Endothelial cell of umbilical vein (primary cell): Measurements from ENCODE around the gene GSTO2. TPM values are rescaled to one million over a fixed set of nuclear protein-coding genes. Genes with fewer than 3 reads are reported as not detected.

Source experiments
- BruUV-seq: library from RNA; stranded (reverse); fragments of 400-500 nt; replicated peaks from 2 replicates; lab custom pipeline; 2021; lab: Mats Ljungman, UMichigan
- CTCF ChIA-PET: fragments of 300-600, 350-600 bp; sonication (Branson Sonifier 250); formaldehyde crosslinking; loops from one replicate; lab custom pipeline; 2021; ENCODE audit warnings: antibody characterized with exemption, inconsistent platforms; lab: Charles Lee
- POLR2A ChIA-PET: fragments of 300-600, 350-600 bp; sonication (Branson Sonifier 250); formaldehyde crosslinking; loops from one replicate; lab custom pipeline; 2021; ENCODE audit warnings: antibody characterized with exemption, inconsistent platforms; lab: Charles Lee
- DNase-seq: peaks from one replicate; pipeline ENCODE4 v3.0.0-alpha.2; 2011; ENCODE audit warnings: low read depth, low spot score
- FAIRE-seq: peaks from 2 replicates; lab custom pipeline; 2011; peaks lifted over from hg19 to GRCh38; lab: Jason Lieb, UNC
- H2AFZ ChIP-seq: 2 replicates; pipeline ENCODE4 v1.6.0; 2012; ENCODE audit warnings: low read depth, low read length, control low read depth, inconsistent platforms
- H3K27ac ChIP-seq: 2 replicates; pipeline ENCODE4 v1.5.1; 2011; ENCODE audit warnings: low read depth, mild to moderate bottlenecking, control low read depth, low read length, moderate library complexity; ENCODE audit not compliant: insufficient read depth
- H3K27me3 ChIP-seq, 2 experiments: 2 replicates each; pipeline versions ENCODE4 v1.6.0 to v1.6.1; 2011; ENCODE audit warnings: low read length in 2 of 2, mixed read lengths in 1 of 2; ENCODE audit not compliant: control insufficient read depth in 2 of 2, insufficient read depth in 2 of 2
- H3K36me3 ChIP-seq, 2 experiments: 2 replicates in 1 of 2; 3 replicates in 1 of 2; pipeline ENCODE4 v1.5.1; 2011; ENCODE audit warnings: low read length in 2 of 2, mild to moderate bottlenecking in 1 of 2, moderate library complexity in 1 of 2; ENCODE audit not compliant: control insufficient read depth in 2 of 2, insufficient read depth in 2 of 2; ENCODE audit errors: extremely low read depth in 1 of 2
- H3K4me1 ChIP-seq: 3 replicates; pipeline ENCODE4 v1.5.1; 2011; ENCODE audit warnings: mild to moderate bottlenecking, low read length; ENCODE audit not compliant: control insufficient read depth, insufficient read depth; ENCODE audit errors: extremely low read depth
- H3K4me2 ChIP-seq: 2 replicates; pipeline ENCODE4 v1.6.1; 2011; ENCODE audit warnings: low read length, control low read depth, mixed read lengths; ENCODE audit not compliant: insufficient read depth
- H3K4me3 ChIP-seq, 3 experiments: fragments of 200-600 bp in 1 of 3; sonication (generic), shearing (Covaris generic) in 1 of 3; replicated peaks in 1 of 3; 2 replicates each; pipeline ENCODE4 v1.5.1; 2011 to 2016; ENCODE audit warnings: control low read depth in 3 of 3, low read length in 3 of 3, mild to moderate bottlenecking in 2 of 3, inconsistent platforms in 1 of 3, low read depth in 1 of 3, moderate library complexity in 1 of 3; ENCODE audit not compliant: insufficient read depth in 1 of 3
- H3K79me2 ChIP-seq: 2 replicates; pipeline ENCODE4 v1.6.0; 2012; ENCODE audit warnings: low read length, inconsistent platforms; ENCODE audit not compliant: control insufficient read depth, insufficient read depth
- H3K9ac ChIP-seq: replicated peaks from 2 replicates; pipeline ENCODE3; 2011; ENCODE audit warnings: low read length, control low read depth; ENCODE audit not compliant: insufficient read depth; ENCODE audit errors: extremely low read depth
- H3K9me1 ChIP-seq: replicated peaks from 3 replicates; pipeline ENCODE4 v1.6.0; 2011; ENCODE audit warnings: mild to moderate bottlenecking, low read length; ENCODE audit not compliant: control insufficient read depth, insufficient read depth; ENCODE audit errors: extremely low read depth
- H3K9me3 ChIP-seq: replicated peaks from 2 replicates; pipeline ENCODE4 v1.5.1; 2012; ENCODE audit warnings: low read length, inconsistent platforms; ENCODE audit not compliant: control insufficient read depth, insufficient read depth
- H4K20me1 ChIP-seq: replicated peaks from 2 replicates; pipeline ENCODE3; 2011; ENCODE audit warnings: mild to moderate bottlenecking, low read length; ENCODE audit not compliant: control insufficient read depth, insufficient read depth; ENCODE audit errors: extremely low read depth
- EZH2 ChIP-seq: IDR thresholded peaks from 2 replicates; pipeline ENCODE4 v1.6.1; 2012; ENCODE audit warnings: borderline replicate concordance, low read depth, mild to moderate bottlenecking, moderate library complexity, low read length, inconsistent platforms; ENCODE audit not compliant: severe bottlenecking
- FOS ChIP-seq: IDR thresholded peaks from 2 replicates; pipeline ENCODE4 v1.6.1; 2011; ENCODE audit warnings: mild to moderate bottlenecking, low read length, moderate library complexity, borderline replicate concordance; ENCODE audit not compliant: insufficient read depth
- GATA2 ChIP-seq: IDR thresholded peaks from 2 replicates; pipeline ENCODE4 v1.7.0; 2011; ENCODE audit warnings: low read depth, mild to moderate bottlenecking, moderate library complexity, mixed read lengths, low read length; ENCODE audit not compliant: insufficient read length, insufficient read depth
- JUN ChIP-seq: IDR thresholded peaks from 2 replicates; pipeline ENCODE4 v1.6.1; 2011; ENCODE audit warnings: borderline replicate concordance, low read depth; ENCODE audit not compliant: insufficient read length, insufficient read depth
- MYC ChIP-seq: IDR thresholded peaks from one replicate; pipeline ENCODE4 v1.6.1; 2011; ENCODE audit warnings: mild to moderate bottlenecking, low read depth, low read length
- POLR2A ChIP-seq: IDR thresholded peaks from 2 replicates; pipeline ENCODE4 v1.6.1; 2012; ENCODE audit warnings: low read depth, mild to moderate bottlenecking, control low read depth, low read length
- POLR2AphosphoS5 ChIP-seq: IDR thresholded peaks from 2 replicates; pipeline ENCODE4 v1.6.1; 2012; ENCODE audit warnings: low read depth, mild to moderate bottlenecking, control low read depth, low read length, moderate library complexity; ENCODE audit not compliant: insufficient read depth
- dilution Hi-C: fragments of 300-500 bp; cut with MboI; formaldehyde crosslinking; loops from one replicate; pipeline ENCODE4 v1.15.0; 2019; ENCODE audit warnings: low sequenced_read_pairs; ENCODE audit not compliant: extremely low pct_ligation_motif_present
- intact Hi-C: fragments of 100-400 bp; cut with micrococcal nuclease; formaldehyde crosslinking; loops from one replicate; pipeline ENCODE4 v1.10.0; 2022
- polyA plus RNA-seq, 4 experiments: library from polyadenylated mRNA; depleted of rRNA in 3 of 4; stranded (reverse) in 3 of 4; unstranded in 1 of 4; fragments of >200 nt; gene quantifications; 2 replicates each; pipeline versions ENCODE4 v1.2.1 to v1.2.3, GENCODE V29; 2011 to 2012; ENCODE audit warnings: missing spikeins in 1 of 4
- total RNA-seq: library from RNA; stranded (reverse); gene quantifications from 2 replicates; pipeline ENCODE4 v1.2.3, GENCODE V29; 2021
- TF ChIP-seq, protein P1 (sequence below): IDR thresholded peaks from 2 replicates; pipeline ENCODE4 v1.6.1; 2011; ENCODE audit not compliant: insufficient read depth, insufficient read length
- TF ChIP-seq, protein P2 (sequence below), 2 donors: IDR thresholded peaks; 1 replicate in 1 of 2; 2 replicates in 1 of 2; pipeline ENCODE4 v1.5.1; 2011; ENCODE audit warnings: low read length in 2 of 2, mild to moderate bottlenecking in 2 of 2, moderate library complexity in 2 of 2, control low read depth in 1 of 2, inconsistent platforms in 1 of 2, low read depth in 1 of 2; ENCODE audit not compliant: insufficient read depth in 1 of 2; ENCODE audit errors: extremely low read depth in 1 of 2

The GSTO2 gene
- total and polyA plus RNA-seq, 2 donors (not counting 3 experiments of a cell fraction or from before 2014, with no cell fraction given) = 0.84 to 1.4 TPM

DNA sequence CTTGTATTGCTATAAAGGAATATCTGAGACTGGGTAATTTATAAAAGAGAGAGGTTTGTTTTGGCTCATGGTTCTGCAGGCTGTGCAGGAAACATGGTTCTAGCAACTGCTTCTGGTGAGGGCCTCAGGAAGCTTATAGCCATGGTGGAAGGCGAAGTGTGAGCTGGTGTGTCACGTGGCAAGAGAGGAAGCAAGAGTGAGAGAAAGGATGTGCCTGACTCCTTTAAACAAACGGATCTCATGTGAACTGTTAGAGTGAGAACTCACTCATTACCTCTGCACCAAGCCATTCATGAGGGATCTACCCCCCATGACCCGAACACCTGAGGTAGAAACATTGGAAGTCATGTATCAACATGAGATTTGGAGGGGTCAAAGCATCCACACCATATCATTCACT lies 77.0 kb downstream of the GSTO2 start:
- H3K9me1 ChIP-seq = no peaks in the 10 kb centered on the region
- TF ChIP-seq POLR2A (no peak), GATA2 (no peak), FOS (no peak), JUN (no peak), EZH2 (no peak), MYC (no peak), POLR2AphosphoS5 (no peak)
- TF ChIP-seq, protein P1, sequence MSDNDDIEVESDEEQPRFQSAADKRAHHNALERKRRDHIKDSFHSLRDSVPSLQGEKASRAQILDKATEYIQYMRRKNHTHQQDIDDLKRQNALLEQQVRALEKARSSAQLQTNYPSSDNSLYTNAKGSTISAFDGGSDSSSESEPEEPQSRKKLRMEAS = no peak
- TF ChIP-seq, protein P2, sequence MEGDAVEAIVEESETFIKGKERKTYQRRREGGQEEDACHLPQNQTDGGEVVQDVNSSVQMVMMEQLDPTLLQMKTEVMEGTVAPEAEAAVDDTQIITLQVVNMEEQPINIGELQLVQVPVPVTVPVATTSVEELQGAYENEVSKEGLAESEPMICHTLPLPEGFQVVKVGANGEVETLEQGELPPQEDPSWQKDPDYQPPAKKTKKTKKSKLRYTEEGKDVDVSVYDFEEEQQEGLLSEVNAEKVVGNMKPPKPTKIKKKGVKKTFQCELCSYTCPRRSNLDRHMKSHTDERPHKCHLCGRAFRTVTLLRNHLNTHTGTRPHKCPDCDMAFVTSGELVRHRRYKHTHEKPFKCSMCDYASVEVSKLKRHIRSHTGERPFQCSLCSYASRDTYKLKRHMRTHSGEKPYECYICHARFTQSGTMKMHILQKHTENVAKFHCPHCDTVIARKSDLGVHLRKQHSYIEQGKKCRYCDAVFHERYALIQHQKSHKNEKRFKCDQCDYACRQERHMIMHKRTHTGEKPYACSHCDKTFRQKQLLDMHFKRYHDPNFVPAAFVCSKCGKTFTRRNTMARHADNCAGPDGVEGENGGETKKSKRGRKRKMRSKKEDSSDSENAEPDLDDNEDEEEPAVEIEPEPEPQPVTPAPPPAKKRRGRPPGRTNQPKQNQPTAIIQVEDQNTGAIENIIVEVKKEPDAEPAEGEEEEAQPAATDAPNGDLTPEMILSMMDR (IDR thresholded peaks at IDR 0.05; ENCODE audit: extremely low read depth in 1 of 2, insufficient read depth in 1 of 2, low read depth in 1 of 2, low read length in 2 of 2) = no peak
- no peak overlapping the region for H3K4me3 ChIP-seq
- no peaks in the 10 kb centered on the region for H3K79me2 ChIP-seq
- POLR2A ChIA-PET = no interaction called here
- peaks cover 21% of the 10 kb centered on the region for H3K4me1 ChIP-seq
- H3K9me3 ChIP-seq = no peaks in the 10 kb centered on the region
- FAIRE-seq (peak; percentile 57), DNase-seq (no peak)
- H3K27ac ChIP-seq = no peak overlapping the region
- no peaks in the 10 kb centered on the region for H4K20me1 ChIP-seq
- no peaks in the 10 kb centered on the region for H3K27me3 ChIP-seq
- no TSS peak for BruUV-seq
- H3K9ac ChIP-seq = no peak overlapping the region
- H3K36me3 ChIP-seq = no peaks in the 10 kb centered on the region
- CTCF ChIA-PET = interaction anchor here (1.6 to 3.5 kb wide), 3 partner anchors 40 to 72 kb away, joined by 9 to 26 read pairs (median 12); no protein-coding TSS in a partner anchor
- no peak overlapping the region for H3K4me2 ChIP-seq
- dilution Hi-C loops (no loop called here), intact Hi-C loops (no loop called here)
- no peak overlapping the region for H2AFZ ChIP-seq
